DLD1 (cell line): Measurements from ENCODE around the gene NEO1.

ENCODE experiments used
- in situ Hi-C: cut with HindIII; loops from 2 replicates; pipeline ENCODE4 v1.10.0; 2017; ENCODE audit warnings: low sequenced_read_pairs

The NEO1 gene

GRCh38 chr15:73326157-73326556 is 273.9 kb downstream of the NEO1 start:
- in situ Hi-C loops = no loop called here

- in situ Hi-C loops = no loop called here
These were observed 276.0 kb downstream of the NEO1 start for GRCh38 chr15:73328149-73328820.

- in situ Hi-C loops = no loop called here
These were observed 276.7 kb downstream of the NEO1 start for GRCh38 chr15:73328981-73329380.

- in situ Hi-C loops = no loop called here
These were observed 277.4 kb downstream of the NEO1 start for GRCh38 chr15:73329501-73330200.

GRCh38 chr15:73330206-73331051 is 278.2 kb downstream of the NEO1 start:
- in situ Hi-C loops = no loop called here

- in situ Hi-C loops = no loop called here
These were observed 279.2 kb downstream of the NEO1 start for GRCh38 chr15:73331501-73331900.

GRCh38 chr15:73331991-73332925 is 280.0 kb downstream of the NEO1 start:
- in situ Hi-C loops = no loop called here

GRCh38 chr15:73333001-73333400 is 280.7 kb downstream of the NEO1 start:
- in situ Hi-C loops = no loop called here

GRCh38 chr15:73334086-73334485 is 281.8 kb downstream of the NEO1 start:
- in situ Hi-C loops = no loop called here

GRCh38 chr15:73335026-73335425 is 282.8 kb downstream of the NEO1 start:
- in situ Hi-C loops = no loop called here

- in situ Hi-C loops = no loop called here
These were observed 283.2 kb downstream of the NEO1 start for GRCh38 chr15:73335471-73335870.

GRCh38 chr15:73336756-73337155 is 284.5 kb downstream of the NEO1 start:
- in situ Hi-C loops = no loop called here

- in situ Hi-C loops = no loop called here
These were observed 284.9 kb downstream of the NEO1 start for GRCh38 chr15:73337187-73337586.

- in situ Hi-C loops = no loop called here
These were observed 285.8 kb downstream of the NEO1 start for GRCh38 chr15:73338058-73338457.

- in situ Hi-C loops = no loop called here
These were observed 286.5 kb downstream of the NEO1 start for GRCh38 chr15:73338606-73339374.

- in situ Hi-C loops = no loop called here
These were observed 288.4 kb downstream of the NEO1 start for GRCh38 chr15:73340502-73341192.

GRCh38 chr15:73341886-73342600 is 289.8 kb downstream of the NEO1 start:
- in situ Hi-C loops = no loop called here

- in situ Hi-C loops = no loop called here
These were observed 291.8 kb downstream of the NEO1 start for GRCh38 chr15:73344056-73344455.

- in situ Hi-C loops = no loop called here
These were observed 293.4 kb downstream of the NEO1 start for GRCh38 chr15:73345658-73346057.
